GF-D8 (cell line): ENCODE data around the gene APEX2.
"Not testable (repeated sequence)": the region's sequence is repeated elsewhere in the genome, so short reads cannot be mapped to it uniquely, and the experiment has no call there.

Experiments used
- DNase-seq: peaks from one replicate; lab custom pipeline; 2025; lab: John Stamatoyannopoulos, UW

APEX2 gene, protein sequence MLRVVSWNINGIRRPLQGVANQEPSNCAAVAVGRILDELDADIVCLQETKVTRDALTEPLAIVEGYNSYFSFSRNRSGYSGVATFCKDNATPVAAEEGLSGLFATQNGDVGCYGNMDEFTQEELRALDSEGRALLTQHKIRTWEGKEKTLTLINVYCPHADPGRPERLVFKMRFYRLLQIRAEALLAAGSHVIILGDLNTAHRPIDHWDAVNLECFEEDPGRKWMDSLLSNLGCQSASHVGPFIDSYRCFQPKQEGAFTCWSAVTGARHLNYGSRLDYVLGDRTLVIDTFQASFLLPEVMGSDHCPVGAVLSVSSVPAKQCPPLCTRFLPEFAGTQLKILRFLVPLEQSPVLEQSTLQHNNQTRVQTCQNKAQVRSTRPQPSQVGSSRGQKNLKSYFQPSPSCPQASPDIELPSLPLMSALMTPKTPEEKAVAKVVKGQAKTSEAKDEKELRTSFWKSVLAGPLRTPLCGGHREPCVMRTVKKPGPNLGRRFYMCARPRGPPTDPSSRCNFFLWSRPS

DNA sequence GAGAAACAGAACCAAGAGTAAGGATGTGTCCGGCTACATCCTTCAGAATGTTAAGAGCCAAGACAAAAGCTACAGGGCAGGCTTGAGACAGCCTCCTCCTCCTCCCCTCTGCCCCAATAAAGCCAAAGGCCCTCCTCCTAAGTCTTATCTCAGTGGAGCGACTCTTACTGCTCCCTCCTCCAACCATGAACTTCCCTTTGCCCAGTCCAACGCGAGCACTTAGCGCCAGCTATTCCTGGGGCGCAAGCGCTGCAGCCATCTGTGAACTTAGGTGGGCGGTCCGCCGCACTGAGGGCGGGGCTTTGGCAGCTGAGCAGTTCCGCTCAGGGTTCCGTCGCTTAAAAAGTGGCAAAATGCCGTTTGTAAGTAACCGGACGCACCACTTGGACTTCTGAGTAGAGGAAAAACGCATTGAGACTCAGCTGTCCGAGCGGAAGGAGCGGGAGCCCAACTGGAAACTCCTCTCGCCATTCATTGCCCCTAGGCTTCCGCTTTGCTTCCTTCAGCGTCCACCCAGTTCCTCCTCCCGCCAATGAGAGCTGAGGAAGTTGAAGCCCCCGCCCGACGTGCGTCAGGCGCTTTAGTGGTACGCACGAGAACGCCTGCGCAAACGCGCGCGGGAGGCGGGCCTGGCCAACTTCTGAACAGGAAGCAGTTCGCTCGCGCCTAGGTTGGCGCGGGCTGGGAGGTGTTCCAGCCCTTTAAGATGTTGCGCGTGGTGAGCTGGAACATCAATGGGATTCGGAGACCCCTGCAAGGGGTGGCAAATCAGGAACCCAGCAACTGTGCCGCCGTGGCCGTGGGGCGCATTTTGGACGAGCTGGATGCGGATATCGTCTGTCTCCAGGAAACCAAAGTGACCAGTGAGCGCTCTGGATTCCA lies at the start of gene APEX2:
TSS of gene APEX2 (plus strand) at position 647 of the 882 bp plus-strand sequence. CDS start at position 707, 60 bp downstream.
- DNase-seq: peak; percentile 78

- no peak for DNase-seq
Measured at GRCh38 chrX:54950730-54951375, 49.3 kb upstream of the APEX2 start.

DNA sequence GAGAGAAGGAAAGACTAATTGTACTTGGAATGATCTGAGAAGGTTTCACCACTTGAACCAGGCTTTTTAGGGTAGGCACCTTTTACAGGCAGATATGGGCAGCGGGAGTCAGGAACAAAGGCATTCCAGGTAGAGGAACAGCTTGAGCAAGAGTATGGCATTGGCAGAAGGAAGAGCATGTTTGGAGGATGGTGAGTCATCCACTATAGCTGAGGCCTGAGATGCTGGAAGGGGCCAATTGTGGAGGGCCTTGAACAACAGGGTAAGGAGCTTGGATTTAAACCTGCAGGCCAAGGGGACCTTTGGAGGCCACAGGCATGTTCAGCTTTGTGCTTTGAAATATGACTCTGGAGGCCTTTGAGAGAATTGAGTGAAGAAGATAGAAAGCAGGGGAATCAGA lies 38.4 kb upstream of the APEX2 start:
- no peak for DNase-seq

GRCh38 chrX:54964766-54965497 lies 35.2 kb upstream of the APEX2 start:
- no peak for DNase-seq

- no peak for DNase-seq
Measured at GRCh38 chrX:54977387-54977786, 22.8 kb upstream of the APEX2 start.

GRCh38 chrX:54978448-54978847 lies 21.7 kb upstream of the APEX2 start:
- no peak for DNase-seq

DNA sequence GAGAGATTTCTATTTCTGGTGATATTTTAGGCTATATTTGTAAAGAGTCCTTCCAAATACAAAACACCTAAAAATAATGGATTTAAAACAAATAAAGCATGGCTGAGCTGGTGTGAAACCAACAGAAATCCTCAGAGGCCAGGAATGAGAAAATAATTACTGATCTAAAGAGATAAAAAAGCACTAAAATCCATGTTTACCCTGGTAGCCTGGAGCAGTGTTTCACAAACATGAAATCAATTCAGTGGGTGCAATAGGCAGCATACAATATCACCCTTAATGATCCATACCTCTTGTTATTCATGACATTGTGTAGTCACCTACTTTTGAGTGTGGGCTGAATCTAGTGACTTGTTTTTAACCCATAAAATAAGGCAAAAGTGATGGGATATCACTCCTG lies 20.7 kb upstream of the APEX2 start:
- DNase-seq: no peak

- DNase-seq: no peak
Measured at GRCh38 chrX:54980334-54980733, 19.8 kb upstream of the APEX2 start.

- not testable (repeated sequence) for DNase-seq
Measured at GRCh38 chrX:54983306-54983705, 16.9 kb upstream of the APEX2 start.

DNA sequence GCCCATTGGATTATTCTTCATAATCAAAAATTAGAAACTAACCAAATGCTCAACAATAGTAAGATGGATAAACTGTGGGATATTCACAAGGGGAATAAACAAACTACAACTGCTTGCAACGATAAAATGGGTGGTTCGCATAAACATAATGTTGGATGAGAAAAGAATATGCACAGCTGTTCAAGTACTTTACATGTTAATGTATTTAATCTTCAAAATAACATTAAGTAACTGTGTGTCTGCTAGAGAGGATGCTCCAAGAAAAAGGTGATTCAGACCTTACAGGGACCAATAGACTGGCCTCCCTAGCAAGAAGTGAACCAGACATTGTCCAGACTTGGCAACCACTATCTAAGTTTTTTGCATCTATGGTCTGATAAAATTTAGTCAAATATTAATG lies 8.5 kb upstream of the APEX2 start:
- no peak for DNase-seq

GRCh38 chrX:54992911-54993622 lies 7.1 kb upstream of the APEX2 start:
- DNase-seq: no peak

DNA sequence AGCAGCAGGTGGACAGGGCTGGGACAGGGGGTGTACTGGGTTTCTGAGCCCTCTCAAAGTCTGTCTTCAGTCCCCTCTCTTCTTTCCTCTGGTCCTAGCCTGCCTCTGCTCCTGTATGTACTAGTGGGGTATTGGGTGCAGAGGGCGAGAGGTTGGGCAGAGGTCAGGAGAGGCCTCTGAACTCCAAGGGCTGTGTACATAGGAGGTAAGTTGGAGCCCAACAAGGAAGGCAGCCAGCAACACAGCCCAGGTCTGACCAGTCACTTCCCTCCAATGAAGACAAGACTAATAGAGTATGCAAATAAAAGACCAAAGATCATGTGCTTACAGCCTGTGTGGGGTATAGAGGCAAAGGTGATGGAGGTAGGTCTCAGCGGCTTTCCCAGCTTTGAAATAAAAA lies 6.1 kb upstream of the APEX2 start, which contains the start of gene PFKFB1:
TSS of gene PFKFB1 (minus strand) at position 90 of the 400 bp plus-strand sequence. CDS start 181 bp downstream, outside the sequence.
- no peak for DNase-seq

DNA sequence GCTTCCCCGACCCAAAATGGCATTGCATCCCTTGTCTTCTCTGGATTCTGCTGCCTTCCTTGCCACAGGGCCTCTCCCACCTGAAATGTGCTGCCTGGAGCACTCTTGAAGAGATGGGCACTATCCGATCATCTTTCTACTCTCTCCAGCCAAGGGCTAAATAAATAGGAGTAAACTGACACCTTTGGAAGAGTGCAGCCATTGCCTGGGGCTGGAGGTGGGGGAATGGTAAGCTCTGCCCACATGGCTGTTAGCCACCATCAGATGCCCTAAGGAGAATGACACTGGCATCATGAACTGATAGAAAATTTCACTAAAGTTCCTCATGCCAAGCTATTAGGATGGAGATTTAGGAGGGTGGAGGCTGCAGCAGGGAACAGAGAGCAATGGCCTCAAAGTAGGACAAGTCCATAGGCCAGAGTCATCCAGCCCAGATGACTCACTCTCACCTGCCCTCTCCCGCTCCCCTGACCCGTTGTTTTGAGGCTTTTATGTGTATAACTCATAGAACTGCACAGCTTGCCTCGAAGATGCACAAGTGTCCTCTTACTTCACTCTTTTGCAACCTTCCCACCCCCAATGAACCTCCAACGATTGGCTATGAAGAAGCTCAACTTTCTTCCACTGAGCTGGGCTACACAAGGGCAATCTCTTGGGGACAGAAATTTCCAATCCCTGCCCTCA lies 5.4 kb upstream of the APEX2 start:
- DNase-seq: no peak

DNA sequence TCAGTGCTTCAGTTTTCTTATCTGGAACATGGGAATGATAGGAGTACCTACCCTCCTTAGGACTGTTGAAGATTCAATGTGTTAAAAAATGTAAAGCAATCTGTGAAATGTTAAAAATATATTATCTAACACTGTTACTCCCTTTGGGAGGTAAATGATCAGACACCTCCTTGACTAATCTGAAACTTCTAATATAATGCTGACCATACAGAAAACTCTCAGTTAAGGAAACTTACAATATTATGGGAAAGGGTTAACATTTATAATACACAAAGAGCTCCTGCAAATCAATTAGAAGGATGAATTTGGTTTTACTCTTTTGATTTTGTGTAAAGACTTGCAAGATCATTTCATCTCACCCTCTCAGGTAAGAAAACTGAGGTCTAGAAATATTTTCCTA lies 4.5 kb upstream of the APEX2 start:
- DNase-seq: no peak

- DNase-seq: no peak
Measured at GRCh38 chrX:55004231-55004630, 4.1 kb downstream of the APEX2 start.

DNA sequence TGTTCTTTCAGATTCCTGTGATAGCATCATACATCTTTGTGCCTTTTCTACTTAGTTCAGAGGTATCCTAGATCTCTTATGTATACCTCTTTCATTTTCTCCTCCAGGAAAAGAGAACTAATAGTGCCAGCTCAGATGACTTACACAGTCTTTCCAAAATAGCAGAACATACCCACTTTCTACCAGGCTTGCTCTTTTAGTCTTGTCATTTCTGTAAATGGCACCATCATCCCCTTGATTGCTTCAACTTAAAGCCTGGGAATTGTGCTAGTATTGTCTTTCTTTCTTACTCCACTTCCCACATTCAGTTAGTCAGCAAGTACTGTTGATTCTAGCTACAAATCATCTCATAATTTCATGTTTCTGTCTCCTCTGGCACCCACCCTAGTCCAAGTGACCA lies 5.1 kb downstream of the APEX2 start:
- no peak for DNase-seq

GRCh38 chrX:55006827-55007621 lies 6.9 kb downstream of the APEX2 start:
- DNase-seq: no peak

- no peak for DNase-seq
Measured at GRCh38 chrX:55007656-55008055, 7.5 kb downstream of the APEX2 start.
